Inflammatory macrophage treated with lipopolysaccharide for 1 hour (primary cell): ENCODE measurements around the gene KCNE1.
"Not testable (repeated sequence)": the region's sequence is repeated elsewhere in the genome, so short reads cannot be mapped to it uniquely, and the experiment has no call there.

Experiments used
- DNase-seq, 2 donors: peaks; one replicate each; pipeline ENCODE4 v3.0.0-alpha.2; 2020 to 2022

The KCNE1 gene

DNA sequence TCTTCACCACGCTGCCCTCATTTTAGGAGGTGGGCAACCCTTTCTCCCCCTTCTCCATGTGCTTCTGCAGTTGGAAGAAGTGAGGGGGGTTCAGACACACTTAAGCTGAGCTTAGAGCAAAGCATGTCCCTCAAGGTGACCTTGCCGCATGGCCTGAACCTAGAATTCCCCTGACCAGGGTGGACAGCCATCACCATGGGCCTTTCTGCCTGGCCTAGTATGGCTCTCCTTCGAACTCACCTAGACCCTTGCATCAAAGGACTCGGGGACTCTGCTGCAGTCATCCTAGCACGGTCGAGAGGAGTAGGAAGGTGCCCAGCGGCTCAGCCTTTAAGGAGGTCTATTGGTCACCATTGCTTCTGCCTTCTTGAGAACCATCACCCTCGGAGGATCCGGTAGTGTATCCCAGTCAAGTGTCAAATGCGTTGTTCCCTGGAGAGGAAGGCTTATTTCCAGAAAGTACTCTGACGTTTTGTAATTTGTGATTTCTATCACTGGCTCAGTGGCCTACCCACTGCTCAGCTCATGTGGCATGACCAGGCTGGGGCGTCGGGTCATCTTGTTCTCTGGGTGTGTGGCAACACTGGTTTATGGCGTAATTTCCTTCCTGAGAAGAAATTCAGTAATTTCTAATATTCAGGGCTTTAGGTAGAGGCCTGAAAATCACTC is at the start of gene KCNE1:
TSS of gene KCNE1 (minus strand) at position 424 of the 669 bp plus-strand sequence. CDS start 62,576 bp downstream, outside the sequence.
- peak; percentile 98 to 99 for DNase-seq

DNA sequence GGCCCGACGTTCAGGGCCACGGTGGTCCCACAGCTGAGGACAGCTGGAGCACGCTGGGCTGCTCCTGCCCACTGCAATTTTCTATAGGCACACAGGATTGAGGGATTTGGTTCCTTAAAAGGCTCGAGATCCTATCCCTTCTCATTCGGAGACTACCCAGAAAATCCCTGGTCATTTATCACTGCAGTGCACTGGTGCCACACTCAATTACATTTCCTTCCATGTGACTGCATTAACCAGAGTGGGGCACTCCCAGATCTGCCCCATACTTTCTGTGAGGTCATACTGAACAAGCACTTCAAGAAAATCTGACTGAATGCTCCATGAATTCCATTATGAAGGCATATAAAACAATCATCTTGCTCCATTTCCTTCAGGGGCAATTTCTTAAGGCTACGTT is 49.8 kb upstream of the KCNE1 start:
- peak; percentile 27 to 63 for DNase-seq

DNA sequence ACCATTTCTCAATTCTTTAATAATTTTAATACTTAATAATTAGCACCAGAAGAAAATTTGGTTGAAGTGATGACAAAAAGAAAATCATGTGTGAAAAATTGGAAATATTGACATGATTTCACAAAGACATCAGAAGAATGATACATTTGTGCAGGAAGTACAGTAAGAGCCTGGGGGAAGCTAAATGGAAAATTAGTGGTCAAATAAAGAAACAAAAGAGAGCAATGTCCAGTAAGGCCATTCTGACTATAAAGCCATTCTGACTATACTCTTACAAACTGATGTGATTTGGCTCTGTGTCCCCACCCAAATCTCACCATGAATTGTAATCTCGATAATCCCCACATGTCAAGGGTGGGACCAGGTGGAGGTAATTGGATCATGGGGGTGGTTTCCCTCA is 48.6 kb upstream of the KCNE1 start:
- no peak for DNase-seq

DNA sequence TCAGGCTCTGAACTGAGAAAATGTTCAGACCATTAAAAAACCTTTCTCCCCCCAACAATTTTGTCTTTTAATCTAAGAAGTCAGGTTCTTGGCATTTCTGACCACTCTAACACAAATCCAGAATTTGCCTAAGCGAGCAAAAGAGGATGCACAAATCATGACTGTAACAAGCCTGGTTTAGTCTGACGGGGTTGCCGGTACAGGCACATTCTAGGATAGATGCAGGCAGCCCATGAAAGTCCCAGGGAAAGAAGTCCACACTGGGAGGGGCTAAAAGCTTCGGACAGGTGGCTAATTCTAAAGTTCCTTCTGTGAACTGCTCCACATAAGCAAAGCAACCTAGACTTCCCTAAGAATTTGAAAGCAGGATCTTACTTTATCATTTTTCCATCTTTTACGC is 48.0 kb upstream of the KCNE1 start:
- no peak for DNase-seq

DNA sequence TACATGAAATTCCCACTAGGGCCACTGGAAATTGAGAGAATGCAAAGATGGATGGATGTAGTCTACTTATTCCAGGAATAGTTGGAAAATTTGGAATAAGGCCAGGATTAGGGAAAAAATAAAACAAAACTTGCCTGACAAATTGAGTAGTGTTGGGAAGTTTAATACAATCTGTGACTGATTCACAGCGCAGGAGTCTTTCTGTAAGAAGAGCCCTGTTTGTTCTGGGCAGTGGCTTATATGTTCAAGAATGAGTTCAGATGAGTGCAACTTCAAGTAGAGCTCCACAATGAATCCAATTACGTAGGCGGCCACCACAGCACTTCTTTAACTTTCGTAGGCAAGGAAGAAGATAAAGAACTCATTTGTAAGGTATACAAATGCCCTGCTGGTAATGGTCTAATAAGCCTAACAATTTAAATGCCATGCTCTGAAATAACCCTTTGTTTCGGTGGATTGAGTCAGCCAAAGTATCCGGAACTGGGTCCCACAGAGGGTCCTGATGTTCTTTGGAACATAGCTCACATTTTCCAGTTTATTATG is 47.1 kb upstream of the KCNE1 start:
- no peak for DNase-seq

DNA sequence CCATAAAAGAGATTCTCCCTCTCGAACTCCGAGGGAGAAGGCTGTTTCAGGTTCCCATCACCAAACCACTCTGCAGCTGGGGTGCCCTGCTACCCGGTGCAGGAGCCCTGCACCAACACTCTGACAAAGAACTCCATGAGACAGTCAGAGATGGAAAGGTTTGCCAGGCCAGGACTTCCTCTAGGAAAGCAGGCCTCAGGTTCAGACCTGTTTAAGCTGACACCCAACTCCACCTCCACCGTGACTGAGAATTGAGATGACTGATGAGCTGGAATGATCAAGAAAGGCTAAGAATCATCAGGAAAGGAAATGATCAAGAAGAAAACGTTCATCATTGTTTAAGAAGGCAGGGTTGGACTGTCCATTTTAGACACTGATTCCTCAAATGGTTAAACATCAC is 46.2 kb upstream of the KCNE1 start:
- DNase-seq: no peak

DNA sequence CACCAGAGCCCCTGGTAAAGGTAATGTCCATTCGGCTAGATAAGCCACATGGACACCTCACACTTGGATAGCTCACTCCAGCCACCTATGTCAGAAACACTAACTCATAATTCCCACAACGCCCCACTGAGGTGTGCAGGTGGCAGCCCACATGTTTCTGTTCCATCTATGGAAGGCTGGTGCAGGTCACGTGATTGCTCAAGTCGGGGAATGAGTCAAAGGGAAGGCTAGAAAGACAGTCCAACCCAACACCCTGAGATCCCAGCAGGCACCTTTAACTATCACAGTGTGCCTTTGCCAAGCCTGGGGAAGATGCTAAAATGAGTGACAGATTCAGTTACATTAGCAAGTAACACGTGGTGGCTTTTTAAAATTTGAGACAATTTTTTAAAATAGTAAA is 45.3 kb upstream of the KCNE1 start:
- no peak for DNase-seq

DNA sequence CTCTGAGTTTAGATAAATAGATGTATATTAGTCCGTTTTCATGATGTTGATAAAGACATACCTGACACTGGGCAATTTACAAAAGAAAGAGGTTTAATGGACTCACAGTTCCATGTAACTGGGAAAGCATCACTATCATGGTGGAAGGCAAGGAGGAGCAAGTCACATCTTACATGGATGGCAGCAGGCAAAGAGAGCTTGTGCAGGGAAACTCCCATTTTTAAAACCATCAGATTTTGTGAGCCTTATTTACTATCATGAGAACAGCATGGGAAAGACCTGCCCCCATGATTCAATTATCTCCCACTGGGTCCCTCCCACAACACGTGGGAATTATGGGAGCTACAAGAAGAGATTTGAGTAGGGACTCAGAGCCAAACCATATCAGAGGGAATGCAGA is 42.7 kb upstream of the KCNE1 start:
- not testable (repeated sequence) for DNase-seq

DNA sequence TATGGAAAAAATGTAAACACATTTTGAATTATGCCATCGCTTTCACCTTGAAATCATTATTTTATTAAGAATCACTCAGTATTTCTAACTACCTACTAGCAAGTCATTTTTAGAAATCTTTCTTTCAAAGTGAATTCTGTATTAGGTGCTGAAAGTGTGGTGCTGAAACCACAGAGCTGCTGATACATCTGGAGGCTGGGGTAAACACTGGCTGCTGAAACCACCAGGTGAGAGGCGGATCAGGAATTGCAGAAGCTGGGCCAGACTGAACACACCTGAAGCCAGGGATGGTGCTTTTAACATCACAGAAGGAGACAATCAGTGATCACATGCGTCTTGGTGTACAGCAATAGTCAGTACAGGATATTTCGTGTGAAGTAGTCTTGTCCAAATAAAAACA is 42.2 kb upstream of the KCNE1 start:
- DNase-seq: no peak

DNA sequence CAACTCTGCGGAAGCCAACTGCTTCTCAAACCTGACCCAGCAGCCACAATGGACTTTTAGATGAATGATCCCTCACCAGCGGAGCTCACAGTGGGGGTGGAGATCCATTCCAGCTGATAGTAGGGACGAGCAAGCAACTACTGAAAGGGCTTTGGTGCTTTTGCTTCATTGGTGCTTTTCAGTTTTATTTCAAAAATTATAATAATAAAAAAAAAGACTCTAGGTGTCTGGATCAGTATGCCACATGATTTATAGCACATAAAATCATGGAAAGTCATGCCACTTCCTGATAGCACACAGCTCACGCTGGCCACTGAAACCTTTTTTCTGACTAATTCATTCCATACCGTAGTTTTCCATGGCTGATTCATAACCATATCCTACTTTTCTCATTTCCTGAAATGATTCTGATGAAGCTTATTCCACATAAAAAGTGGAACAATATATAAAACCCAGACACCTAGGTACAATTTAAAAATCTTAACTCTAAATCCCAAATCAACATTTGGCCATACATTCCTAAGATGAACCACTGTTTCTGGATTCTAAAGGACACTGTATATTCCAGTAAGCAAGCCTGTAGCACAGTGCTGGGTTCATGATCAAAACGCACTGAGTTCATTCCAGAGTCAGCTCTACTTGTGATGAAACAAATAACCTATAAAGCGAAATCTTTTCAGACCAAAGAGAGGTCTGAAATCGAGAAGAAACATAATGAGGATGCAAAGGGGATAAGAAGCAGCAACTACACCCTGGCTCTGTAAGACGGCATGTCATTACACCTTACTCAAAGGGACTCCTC is 41.3 kb upstream of the KCNE1 start:
- no peak for DNase-seq

DNA sequence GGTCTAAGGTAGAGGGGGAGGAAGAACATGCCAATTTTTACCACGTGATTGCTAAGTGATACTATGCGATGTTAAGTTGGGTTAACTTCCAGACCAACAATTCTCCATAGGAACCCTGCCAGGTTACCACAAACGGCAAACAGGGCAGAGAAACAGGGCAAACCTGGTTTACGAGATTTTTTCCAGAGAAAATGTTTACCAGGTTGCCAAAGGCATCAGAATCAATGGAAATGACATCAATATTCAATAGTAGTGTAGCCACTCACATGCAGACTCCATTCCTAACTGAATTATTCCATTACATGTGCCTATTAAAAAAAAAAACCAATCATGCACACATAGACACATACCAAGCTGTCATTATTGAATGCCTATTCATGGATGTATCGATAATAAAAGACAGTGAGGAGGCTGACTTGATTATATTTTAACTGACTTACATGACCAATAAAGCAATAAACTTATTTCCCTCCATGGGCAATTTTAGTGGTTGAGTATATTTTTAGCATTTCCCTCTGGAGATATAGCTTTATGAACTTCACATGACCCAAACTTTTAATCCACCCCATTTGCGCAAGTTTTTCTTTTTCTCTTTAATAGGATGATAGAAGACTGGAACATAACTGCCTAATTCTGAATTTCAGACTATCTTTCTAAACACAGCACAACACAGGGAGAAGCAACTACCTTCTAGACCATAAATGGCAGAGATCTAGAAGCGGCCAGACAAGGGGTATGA is 40.5 kb upstream of the KCNE1 start:
- DNase-seq: no peak

DNA sequence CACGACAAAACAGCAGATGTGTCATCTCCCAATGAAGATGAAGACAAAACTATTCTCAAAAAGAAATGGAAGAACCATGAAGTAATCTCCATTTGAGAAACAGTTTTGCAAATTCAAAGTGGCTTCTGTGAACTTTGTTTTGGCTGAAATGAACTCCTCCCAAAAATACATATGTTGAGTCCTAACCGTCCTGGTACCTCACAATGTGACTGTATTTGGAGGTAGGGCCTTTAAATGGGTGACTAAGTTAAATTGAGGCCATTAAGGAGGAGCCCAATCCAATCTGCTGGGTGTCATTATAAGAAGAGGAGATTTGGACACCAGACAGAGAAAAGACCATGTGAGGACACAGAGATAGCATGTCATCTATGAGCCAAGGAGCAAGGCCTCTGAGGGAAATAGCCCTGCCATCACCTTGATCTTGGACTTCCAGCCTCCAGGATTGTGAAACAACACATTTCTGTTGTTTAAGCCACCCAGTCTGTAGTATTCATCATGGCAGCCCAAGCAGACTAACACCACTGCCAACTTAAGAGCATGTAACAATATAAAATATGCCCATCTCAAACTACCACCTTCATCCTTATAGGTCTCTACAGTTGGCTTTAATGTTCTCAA is 38.3 kb upstream of the KCNE1 start:
- DNase-seq: no peak

DNA sequence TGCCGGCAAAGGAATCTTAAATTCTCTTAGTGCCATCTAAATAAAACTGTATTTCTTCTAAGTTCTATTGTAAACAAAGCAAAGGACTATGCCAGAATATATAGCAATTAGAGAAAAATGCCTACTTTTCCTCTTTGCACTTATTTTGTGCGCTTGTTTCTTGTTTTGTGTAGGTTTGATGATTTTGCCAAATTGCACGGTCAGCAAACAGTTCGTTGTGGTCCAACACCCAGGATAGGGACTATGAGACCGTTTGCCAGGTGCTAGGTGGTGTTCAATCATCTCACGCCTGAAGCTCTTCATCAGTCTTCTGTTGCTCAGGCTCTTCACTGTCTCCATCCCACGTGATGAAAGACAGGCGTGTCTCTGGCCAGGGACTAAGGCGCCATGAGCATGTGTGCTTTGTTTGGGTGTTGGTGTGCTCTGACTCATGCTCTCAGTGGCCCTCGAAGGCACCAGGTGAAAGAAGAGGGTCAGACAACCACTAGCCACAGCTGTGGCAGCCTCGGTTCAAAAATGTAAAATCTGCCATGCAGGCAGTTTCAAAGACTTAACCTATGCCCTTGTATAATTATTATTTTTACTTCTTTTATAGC is 36.9 kb upstream of the KCNE1 start:
- no peak for DNase-seq

DNA sequence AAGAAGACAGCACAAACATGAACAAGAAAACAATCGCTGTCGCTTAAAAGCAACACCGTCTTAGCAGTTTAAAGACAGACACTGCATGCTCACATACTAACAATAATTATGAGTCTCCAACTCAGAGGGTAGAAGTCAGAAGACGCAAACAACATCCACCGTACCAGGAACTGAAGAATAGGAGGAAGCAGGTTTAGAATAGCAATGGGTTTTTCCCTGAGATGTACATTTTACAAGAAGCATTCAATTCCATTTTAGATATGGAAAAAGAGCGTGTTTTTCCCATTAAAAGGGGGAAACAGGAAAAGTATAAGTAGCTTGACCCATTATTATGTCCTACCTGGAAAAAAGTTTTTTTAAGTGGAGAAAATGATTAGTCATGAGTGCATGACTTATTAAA is 34.5 kb upstream of the KCNE1 start:
- peak; percentile 61 to 65 for DNase-seq

DNA sequence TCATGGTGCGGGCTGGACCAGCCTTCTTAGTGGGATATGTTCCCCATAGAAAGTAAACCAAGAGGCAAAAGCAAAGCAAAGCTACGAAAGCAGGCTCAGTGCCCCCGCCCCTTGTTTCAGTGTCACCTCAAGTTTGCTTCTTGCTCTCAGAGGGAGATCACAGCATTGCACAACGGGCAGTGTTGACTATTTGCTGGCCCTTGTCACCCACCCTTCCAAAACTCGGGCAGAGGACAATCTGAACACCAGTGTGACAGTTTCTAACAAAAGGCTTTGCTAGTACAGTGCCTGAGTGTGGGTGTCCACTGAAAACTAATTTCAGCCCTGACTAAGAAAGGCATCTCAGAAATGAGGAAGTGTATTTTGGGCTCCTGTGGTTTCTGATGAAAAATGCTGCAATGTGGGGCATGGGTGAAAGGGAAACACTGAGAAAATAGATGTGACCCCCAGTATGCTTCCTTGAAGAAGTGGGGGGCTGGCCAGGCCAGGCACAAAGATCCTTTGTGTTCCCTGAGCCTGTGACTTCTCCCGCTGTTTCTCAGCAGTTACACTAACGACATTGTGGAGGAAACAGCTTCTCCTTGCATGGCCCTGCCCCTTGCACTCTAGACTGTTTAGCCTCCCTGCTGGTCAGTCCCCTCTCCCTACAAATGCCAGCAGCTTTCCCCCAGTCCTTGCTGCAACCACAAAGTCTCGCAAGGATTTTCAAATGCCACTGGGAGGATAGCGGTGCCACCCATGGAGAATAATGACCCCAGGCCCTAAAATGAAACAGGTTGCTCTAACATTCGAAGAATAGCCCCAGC is 33.3 kb upstream of the KCNE1 start:
- DNase-seq: peak; percentile 95 to 100

DNA sequence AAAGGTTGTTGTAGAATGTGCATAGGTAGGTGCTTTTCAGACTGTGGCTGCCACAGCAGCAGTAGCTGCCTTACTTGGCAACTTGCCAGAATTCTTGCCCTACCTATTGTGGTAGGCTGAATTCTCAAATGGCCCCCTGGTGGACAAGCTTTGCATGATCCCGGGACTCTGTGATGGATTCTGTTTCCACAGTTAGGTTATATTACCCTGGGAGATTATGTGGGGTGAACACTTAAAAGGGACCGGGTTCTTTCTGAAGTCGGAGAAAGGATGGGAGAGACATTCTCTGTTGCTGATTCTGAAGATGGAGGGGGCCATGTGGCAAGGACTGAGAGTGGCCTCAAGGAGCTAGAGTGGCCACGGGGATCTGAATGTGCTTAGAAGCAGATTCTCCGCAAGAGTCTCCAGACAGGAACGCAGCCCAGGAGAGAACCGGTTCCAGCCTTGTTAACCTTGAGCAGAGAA is 32.1 kb upstream of the KCNE1 start:
- peak; percentile 62 to 81 for DNase-seq

DNA sequence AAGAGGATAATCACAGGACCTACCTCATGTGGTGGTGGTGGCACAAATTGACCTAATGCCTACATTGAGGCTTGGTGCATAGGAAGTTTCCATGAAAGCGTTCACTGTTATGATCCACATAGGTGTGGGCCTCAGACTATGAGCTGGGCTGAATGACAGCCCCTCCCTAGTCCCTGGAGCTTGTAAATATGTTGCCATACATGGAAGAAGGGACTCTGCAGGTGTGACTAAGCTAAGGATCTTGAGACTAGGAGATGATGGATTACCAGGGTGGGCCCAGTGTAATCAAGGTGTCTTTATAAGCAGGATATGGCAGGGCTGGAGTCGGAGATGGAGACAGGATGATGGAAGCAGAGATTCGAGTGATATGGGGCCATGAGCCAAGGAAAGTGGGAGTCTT is 31.0 kb upstream of the KCNE1 start:
- DNase-seq: no peak

DNA sequence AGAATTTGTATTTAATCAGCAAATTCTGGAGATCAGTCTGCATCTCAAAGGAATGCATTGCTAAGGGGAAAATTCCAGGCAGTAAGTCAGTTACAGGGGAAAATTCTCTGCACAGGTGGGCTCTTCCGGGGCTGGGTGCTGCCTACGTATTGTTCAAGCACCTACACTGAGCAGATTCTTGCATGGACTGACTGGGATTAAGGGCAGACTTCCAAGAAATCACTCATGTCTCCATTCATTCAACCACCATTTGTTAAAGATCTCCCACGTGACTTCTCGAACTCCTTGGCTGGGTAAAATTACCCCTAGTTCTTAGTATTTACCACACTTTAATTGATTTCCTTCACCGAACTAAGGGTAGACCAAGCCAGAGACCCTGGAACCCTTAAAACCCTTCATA is 28.2 kb upstream of the KCNE1 start:
- no peak for DNase-seq

DNA sequence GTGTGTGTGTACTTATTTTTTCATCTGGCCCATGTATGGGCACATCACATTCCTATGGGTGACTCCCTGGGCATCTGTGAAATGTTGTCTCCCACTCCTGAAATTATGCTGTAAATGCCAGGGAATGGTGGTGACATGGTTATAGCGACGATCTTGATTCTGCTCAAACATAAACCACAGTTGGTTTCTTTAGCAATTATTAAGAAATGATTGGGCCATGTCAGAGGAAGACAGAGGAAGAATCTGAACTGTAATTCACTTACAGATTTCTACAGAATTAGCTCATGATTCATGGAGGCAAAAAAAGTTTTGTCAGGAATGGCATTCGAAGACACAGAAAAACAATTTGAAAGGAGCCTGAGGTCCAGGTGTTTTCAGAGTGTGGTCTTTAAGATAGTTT is 25.8 kb upstream of the KCNE1 start:
- DNase-seq: peak; percentile 71 to 72

DNA sequence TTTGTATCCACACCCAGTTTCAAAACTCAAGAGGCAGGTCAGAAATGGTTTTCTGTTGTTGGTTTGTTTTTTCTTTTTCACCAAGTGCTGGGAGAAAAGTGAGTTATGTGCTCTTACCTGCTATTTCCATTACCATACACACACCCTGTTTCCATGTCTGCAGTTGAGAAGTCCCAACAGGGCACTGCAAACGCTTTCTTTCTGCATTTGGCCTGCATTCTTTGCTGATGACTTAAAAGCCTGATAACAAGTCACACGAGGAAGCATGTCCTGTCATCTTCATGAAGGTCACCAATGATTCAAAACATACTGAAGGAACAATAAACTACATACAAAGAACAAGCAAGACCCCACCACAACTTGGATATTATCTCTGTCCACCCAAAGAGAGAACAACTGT is 24.8 kb upstream of the KCNE1 start:
- no peak for DNase-seq

DNA sequence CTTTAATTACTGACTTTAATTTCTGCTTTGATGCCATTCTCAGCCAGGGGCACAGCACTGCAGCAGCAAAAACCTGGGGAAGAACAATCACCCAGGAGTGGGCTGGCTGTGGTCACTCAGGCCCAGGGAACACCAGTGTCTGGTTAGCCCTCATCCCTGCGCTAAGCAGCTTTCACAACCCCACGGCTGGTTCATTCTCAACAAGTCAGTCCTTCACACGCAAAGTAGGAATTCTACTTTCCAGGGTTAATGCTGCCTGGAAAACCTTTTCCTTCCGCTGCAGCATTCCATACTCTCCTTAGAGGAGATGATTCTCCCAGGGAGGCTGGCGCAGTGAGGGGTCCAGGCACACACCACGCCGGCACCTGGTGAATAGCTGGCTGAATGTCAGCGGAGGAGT is 24.3 kb upstream of the KCNE1 start:
- DNase-seq: no peak

DNA sequence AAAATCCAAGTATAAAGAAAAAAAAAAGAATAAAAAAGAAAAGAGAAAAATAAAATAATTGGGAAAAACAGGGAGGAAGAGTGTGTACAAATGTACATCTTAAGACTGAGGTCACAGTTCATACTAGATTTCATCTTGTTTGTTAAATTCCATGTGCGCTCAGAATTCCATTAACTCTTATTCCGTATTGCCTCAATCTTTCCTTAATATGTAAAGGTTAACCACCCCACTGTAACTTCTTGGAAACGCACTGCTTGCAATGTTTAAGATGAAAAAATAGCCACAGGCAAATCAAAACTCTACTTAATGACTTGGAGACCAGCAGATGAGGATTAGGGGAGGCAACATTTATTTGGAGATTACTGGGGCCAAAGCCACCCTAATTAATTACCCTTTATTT is 23.9 kb upstream of the KCNE1 start:
- DNase-seq: no peak
